Measurements from ENCODE around the gene ZNF160. TPM values are rescaled to one million over a fixed set of nuclear protein-coding genes. Genes with fewer than 3 reads are reported as not detected.
"Not testable (repeated sequence)": the region's sequence is repeated elsewhere in the genome, so short reads cannot be mapped to it uniquely, and the experiment has no call there.

ZNF160 gene
- total and polyA plus RNA-seq, 2 experiments from 2014 or later: 23.5 to 52.5 TPM

GRCh38 chr19:53037101-53038097 lies 65.8 kb downstream of the ZNF160 start:
- Histone ChIP-seq H3K36me3 (replicated peaks; ENCODE audit: insufficient read depth, low read depth) (no peaks in the 10 kb centered on the region), H3K27ac (no peak overlapping the region), H3K9me3 (ENCODE audit: low read depth) (no peaks in the 10 kb centered on the region), H3K4me3 (no peak overlapping the region), H3K9me2 (replicated peaks; ENCODE audit: insufficient read depth) (no peaks in the 10 kb centered on the region), H2AFZ (no peak overlapping the region), H3K27me3 (no peaks in the 10 kb centered on the region), H3K4me1 (ENCODE audit: insufficient read depth) (no peaks in the 10 kb centered on the region), H3K79me2 (no peaks in the 10 kb centered on the region), H3K4me2 (peak overlapping the region; percentile 61), H4K20me1 (ENCODE audit: insufficient read depth, poor library complexity, severe bottlenecking) (no peaks in the 10 kb centered on the region)
- TF ChIP-seq, protein P1, sequence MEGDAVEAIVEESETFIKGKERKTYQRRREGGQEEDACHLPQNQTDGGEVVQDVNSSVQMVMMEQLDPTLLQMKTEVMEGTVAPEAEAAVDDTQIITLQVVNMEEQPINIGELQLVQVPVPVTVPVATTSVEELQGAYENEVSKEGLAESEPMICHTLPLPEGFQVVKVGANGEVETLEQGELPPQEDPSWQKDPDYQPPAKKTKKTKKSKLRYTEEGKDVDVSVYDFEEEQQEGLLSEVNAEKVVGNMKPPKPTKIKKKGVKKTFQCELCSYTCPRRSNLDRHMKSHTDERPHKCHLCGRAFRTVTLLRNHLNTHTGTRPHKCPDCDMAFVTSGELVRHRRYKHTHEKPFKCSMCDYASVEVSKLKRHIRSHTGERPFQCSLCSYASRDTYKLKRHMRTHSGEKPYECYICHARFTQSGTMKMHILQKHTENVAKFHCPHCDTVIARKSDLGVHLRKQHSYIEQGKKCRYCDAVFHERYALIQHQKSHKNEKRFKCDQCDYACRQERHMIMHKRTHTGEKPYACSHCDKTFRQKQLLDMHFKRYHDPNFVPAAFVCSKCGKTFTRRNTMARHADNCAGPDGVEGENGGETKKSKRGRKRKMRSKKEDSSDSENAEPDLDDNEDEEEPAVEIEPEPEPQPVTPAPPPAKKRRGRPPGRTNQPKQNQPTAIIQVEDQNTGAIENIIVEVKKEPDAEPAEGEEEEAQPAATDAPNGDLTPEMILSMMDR (IDR thresholded peaks at IDR 0.05; ENCODE audit: poor library complexity): no peak
- no peak for TF ChIP-seq EZH2 (IDR thresholded peaks at IDR 0.05; ENCODE audit: borderline replicate concordance)
- TF ChIP-seq EZH2phosphoT487 (IDR thresholded peaks at IDR 0.05; ENCODE audit: low read depth, severe bottlenecking, unreplicated experiment): no peak
- WGBS (ENCODE audit: low lambda C conversion rate, missing lambda C conversion rate): 83% methylated on average over 31 of the region's 52 CpGs
- DNase-seq (ENCODE audit: low spot score): peak; percentile 30

DNA sequence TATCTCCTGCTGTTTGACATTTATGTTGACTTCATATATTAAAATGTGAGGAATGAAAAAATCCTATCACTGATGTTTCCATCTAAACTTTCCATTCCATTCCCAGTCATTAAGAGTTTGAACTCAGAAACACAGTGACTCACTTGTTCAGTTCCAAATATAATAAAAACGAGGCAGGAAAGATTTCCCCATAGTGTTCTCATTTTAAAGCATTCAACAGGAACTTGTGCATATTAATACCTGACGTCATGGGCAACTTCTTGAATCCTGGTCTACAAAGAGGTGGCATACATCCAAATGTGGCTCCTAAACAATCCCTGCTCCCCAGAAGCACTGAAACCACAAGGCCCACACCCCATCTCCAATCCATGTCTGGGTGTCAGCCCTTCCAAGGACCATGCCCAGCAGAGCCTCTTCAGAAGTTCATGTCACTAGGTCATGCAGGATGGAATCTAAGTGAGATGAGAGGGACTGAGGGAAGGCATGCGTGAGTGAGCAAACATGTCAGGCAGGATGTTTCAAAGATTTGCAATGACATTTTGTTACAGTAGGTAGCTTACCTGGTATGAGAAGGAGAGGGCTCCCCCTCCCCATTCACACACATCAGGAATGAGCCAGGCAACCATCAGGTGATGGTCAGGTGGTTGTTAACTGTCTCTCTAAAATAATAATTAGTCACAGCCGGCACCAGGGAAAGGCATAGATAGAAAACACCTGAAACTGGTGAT lies 68.1 kb downstream of the ZNF160 start:
- Histone ChIP-seq H3K36me3 (replicated peaks; ENCODE audit: insufficient read depth, low read depth) (no peaks in the 10 kb centered on the region), H4K20me1 (ENCODE audit: insufficient read depth, poor library complexity, severe bottlenecking) (no peaks in the 10 kb centered on the region), H3K27ac (peak overlapping the region; percentile 22), H3K27me3 (no peaks in the 10 kb centered on the region), H3K4me3 (no peak overlapping the region), H3K9me3 (ENCODE audit: low read depth) (no peaks in the 10 kb centered on the region), H3K9me2 (replicated peaks; ENCODE audit: insufficient read depth) (no peaks in the 10 kb centered on the region), H2AFZ (no peak overlapping the region), H3K4me1 (ENCODE audit: insufficient read depth) (no peaks in the 10 kb centered on the region), H3K4me2 (no peak overlapping the region), H3K79me2 (no peaks in the 10 kb centered on the region)
- 60% methylated on average over 4 of the region's 4 CpGs for WGBS (ENCODE audit: low lambda C conversion rate, missing lambda C conversion rate)
- TF ChIP-seq, protein P1 (IDR thresholded peaks at IDR 0.05; ENCODE audit: poor library complexity): no peak
- TF ChIP-seq EZH2phosphoT487 (IDR thresholded peaks at IDR 0.05; ENCODE audit: low read depth, severe bottlenecking, unreplicated experiment): no peak
- TF ChIP-seq EZH2 (IDR thresholded peaks at IDR 0.05; ENCODE audit: borderline replicate concordance): no peak
- DNase-seq (ENCODE audit: low spot score): no peak

- H3K4me1 ChIP-seq (ENCODE audit: insufficient read depth): peaks cover 2% of the 10 kb centered on the region
Observed at GRCh38 chr19:53034054-53034453, 69.2 kb downstream of the ZNF160 start.

GRCh38 chr19:53028306-53028705 lies 74.9 kb downstream of the ZNF160 start:
- not testable (repeated sequence) for H3K27me3 ChIP-seq; H3K4me1 ChIP-seq (ENCODE audit: insufficient read depth); H3K79me2 ChIP-seq; H2AFZ ChIP-seq; H3K36me3 ChIP-seq (replicated peaks; ENCODE audit: insufficient read depth, low read depth); H4K20me1 ChIP-seq (ENCODE audit: insufficient read depth, poor library complexity, severe bottlenecking); H3K9me2 ChIP-seq (replicated peaks; ENCODE audit: insufficient read depth); H3K9me3 ChIP-seq (ENCODE audit: low read depth); H3K4me3 ChIP-seq
- 7% methylated on average over 7 of the region's 7 CpGs for WGBS (ENCODE audit: low lambda C conversion rate, missing lambda C conversion rate)
- peak overlapping the region; percentile 76 for H3K27ac ChIP-seq
- peak overlapping the region; percentile 47 for H3K4me2 ChIP-seq
- DNase-seq (ENCODE audit: low spot score): peak; percentile 40

More at GRCh38 chr19:53034054-53034453, 69.2 kb downstream of the ZNF160 start:
- H4K20me1 ChIP-seq (ENCODE audit: insufficient read depth, poor library complexity, severe bottlenecking): no peaks in the 10 kb centered on the region
- DNase-seq (ENCODE audit: low spot score): no peak
- H3K4me2 ChIP-seq: no peak overlapping the region
- H3K4me3 ChIP-seq: no peak overlapping the region
- H3K36me3 ChIP-seq (replicated peaks; ENCODE audit: insufficient read depth, low read depth): no peaks in the 10 kb centered on the region
- WGBS (ENCODE audit: low lambda C conversion rate, missing lambda C conversion rate): 96% methylated on average over 2 of the region's 2 CpGs
- TF ChIP-seq EZH2 (IDR thresholded peaks at IDR 0.05; ENCODE audit: borderline replicate concordance): no peak
- TF ChIP-seq, protein P1 (IDR thresholded peaks at IDR 0.05; ENCODE audit: poor library complexity): no peak
- TF ChIP-seq EZH2phosphoT487 (IDR thresholded peaks at IDR 0.05; ENCODE audit: low read depth, severe bottlenecking, unreplicated experiment): no peak
- H3K79me2 ChIP-seq: no peaks in the 10 kb centered on the region
- no peaks in the 10 kb centered on the region for H3K9me2 ChIP-seq (replicated peaks; ENCODE audit: insufficient read depth)
- no peak overlapping the region for H3K27ac ChIP-seq
- H2AFZ ChIP-seq: no peak overlapping the region
- no peaks in the 10 kb centered on the region for H3K27me3 ChIP-seq
- no peaks in the 10 kb centered on the region for H3K9me3 ChIP-seq (ENCODE audit: low read depth)
